GM19043 (cell line): ENCODE measurements around the gene ANKRD40CL.
"Not testable (repeated sequence)": the region's sequence is repeated elsewhere in the genome, so short reads cannot be mapped to it uniquely, and the experiment has no call there.

Source experiments
- ATAC-seq: cut with Tn5 transposase; IDR thresholded peaks from one replicate; pipeline ENCODE4 v1.9.1; 2021; ENCODE audit warnings: low read depth; ENCODE audit not compliant: unreplicated experiment

The ANKRD40CL gene

GRCh38 chr17:50763716-50764475 is 3.4 kb downstream of the ANKRD40CL start:
- no peak for ATAC-seq

GRCh38 chr17:50762177-50762576 is 5.1 kb downstream of the ANKRD40CL start:
- no peak for ATAC-seq

GRCh38 chr17:50758989-50759544 is 8.3 kb downstream of the ANKRD40CL start:
- no peak for ATAC-seq

DNA sequence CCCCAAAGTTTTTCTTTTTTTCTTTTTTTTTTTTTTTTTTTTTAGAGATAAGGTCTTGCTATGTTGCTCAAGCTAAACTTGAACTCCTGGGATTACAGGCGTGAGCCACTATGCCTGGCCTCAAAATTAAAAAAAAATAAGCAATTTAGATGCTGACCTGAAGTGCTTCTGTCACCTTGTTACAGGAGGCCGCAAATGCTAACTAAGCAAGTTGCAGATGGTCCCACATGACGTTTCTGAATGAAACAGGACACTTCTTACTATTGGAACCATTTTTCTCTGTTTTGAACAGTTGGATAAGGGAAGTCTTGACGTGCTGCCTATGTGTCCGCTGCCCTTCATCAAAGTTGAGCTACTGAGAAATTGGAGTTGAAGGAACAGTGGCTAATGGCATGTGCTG is 8.8 kb downstream of the ANKRD40CL start:
- ATAC-seq: no peak

- ATAC-seq: no peak
Measured at GRCh38 chr17:50754521-50754920, 12.8 kb downstream of the ANKRD40CL start.

GRCh38 chr17:50749245-50749644 is 18.1 kb downstream of the ANKRD40CL start:
- no peak for ATAC-seq

DNA sequence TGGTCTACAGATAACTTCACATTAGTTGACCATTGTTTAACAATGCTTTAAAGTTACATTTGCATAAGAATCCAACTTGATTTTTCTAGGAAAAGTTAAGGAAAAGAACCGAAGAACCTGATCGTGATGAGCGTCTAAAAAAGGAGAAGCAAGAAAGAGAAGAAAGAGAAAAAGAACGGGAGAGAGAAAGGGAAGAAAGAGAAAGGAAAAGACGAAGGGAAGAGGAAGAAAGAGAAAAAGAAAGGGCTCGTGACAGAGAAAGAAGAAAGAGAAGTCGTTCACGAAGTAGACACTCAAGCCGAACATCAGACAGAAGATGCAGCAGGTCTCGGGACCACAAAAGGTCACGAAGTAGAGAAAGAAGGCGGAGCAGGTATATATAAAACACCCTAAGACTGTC is 21.7 kb downstream of the ANKRD40CL start:
- no peak for ATAC-seq

- no peak for ATAC-seq
Measured at GRCh38 chr17:50739098-50739497, 28.2 kb downstream of the ANKRD40CL start.

DNA sequence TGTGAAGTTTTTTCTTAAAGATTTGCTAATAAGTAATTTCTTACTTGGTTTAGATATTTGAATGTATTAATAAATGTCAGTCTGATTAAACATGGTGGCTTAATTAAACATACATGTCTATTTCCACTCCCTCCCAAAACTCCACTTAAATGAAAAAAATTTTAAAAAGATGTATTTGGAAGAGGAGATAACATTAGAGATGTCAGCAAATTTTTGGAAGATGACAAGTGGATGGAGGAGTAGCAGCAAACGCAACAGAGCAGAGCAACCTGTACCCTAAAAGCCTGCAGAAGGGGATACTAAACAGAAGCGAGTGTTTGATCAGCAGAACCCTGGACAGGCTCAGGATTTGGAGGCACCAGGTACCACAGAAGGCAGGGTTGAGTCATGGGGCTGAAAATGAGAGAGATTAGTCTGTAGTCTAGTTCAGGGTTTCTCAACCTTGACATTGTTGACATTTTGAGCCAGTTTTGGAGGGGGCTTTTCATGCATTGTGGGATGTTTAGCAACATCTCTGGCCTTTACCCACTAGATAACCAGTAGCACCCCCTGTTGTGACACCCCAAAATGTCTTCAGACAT is 30.1 kb downstream of the ANKRD40CL start:
- ATAC-seq: no peak

DNA sequence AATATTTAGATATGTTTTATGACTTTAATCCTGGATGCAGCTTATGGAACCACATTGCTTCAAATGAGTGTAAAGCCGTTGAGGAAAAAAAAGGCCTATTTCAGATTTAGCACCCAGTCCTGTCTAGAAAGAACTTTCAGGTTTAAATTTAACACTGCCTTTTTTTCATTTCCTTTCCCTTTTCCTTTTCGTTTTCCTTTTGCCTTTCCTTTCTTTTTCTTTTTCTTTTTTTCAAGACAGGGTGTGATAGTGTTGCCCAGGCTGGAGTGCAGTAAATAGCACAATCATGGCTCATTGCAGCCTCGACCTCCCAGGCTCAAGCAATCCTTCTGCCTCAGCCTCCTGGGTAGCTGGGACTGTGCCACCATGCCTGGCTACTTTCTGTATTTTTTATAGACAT is 32.0 kb downstream of the ANKRD40CL start:
- ATAC-seq: no peak

DNA sequence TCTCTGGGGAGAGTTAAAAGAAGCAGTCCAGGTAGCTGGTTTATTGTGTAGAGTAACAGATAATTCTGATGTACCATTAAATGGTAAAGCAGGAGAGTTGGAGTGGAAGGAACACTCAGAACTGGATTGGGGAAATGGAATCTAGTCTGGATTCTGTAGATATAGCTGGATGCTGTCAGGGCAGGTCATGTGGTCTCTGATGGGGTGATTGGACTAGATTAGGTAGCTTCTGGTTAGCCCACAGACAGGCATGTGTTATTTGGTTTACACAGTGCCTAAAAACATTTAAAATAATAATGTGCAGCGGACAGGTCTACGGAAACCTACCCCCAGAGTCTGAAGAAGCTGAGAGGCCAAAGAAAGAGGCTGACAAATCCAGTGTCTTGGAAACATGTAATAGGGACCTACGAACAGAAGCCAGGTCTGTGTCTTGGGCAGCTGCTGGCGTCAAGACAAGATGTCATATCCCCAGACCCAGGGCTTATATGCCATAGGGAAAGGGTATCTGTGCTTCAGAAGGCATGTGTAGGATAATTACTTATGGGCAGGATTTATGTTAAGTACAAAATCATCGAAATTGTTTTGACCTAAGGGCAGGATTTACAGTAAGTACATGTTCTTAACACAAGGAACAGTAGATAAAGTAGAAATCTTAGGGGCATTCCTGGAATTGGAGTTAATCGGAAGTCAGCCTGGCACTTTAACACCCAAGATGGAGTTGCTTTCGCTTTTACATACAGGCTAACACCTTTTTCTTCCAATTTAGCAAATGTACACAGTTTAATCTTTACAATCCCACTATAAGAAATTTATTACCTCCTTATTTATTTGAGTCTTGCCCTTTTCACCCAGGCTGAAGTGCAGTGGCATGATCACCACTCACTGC is 35.5 kb downstream of the ANKRD40CL start:
- no peak for ATAC-seq

DNA sequence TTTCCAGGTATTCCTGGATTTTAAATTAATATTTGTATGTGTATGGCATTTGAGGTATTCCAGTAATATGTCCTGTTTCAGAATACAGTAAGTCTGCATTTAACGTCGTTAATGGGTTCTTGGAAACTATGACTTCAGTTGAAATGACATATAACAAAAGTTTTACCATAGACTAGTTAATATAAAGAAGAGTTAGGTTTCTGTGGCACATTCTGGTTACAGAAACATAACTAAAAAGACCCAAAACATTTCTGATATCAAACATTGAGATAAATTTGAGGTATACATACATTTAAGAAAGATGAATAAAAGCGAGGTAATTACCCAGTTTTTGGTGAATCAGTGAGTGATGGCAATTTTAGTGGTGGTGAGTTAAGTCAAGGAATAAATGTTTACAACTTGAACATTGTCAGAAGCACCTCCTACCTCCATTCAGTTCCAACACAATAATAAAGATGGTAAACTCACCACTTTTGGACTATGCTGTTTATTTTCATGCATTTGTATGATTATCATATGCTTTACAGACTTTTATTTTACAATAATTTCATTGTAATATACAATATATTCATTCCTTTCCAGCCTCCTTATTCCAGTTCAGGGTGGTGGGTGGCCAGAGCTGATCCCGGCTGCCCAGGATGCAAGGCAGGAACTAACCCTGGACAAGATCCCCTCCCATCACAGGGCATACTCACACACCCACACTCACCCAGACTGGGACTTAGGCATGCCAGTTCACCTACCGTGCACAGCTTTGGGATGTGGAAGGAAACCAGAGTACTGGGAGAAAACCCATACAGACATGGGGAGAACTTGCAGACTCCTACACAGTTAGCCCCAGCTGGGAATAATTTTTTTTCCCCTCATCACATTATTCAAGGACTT is 38.2 kb downstream of the ANKRD40CL start:
- ATAC-seq: no peak

DNA sequence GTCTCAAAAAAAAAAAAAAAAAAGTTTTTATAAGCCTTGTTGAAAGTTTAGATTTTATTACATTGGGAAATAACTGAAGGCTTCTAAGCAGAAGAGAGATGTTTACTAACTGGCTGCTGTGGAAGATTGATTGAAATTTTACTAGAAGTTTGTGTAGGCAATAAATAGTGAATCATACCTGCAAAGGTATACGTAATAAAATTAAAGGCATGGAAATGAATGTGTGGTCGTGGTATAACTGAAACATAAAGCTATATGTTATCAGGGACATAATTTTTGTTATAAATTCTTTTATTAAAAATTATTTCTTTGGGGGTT is 39.2 kb downstream of the ANKRD40CL start:
- ATAC-seq: no peak

DNA sequence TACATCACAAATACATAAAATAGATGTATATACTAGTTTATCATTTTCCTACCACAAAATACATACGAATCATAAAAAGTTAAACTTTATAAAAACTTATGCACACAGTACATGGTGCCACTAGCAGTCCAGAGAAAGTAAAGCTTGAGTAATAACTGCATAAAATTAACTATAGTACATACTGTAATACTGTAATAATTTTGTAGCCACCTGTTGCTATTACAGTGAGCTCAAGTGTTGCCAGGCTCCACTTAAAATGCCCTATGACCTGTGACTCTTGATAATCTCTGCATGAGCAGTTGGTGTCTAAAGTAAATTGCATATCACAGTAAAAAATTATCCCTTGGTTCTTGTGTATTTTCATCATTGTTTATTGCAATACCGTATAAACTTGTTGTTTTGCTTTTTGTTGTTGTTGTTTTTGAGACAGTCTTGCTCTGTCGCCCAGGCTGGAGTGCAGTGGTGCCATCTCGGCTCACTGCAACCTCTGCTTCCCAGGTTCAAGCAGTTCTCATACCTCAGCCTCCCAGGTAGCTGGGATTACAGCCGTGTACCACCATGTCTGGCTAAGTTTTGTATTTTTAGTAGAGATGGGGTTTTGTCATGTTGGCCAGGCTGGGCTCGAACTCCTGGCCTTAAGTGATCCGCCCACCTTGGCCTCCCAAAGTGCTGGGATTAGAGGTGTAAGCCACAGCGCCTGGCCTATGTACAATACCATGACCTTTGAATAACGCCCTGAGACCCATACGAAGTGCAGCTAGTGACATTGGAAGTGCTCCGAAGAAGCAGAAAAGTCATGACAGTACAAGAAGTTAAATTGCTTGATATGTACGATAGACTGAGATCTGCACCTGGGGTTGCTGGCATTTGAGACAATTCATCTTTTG is 41.3 kb downstream of the ANKRD40CL start:
- no peak for ATAC-seq

- ATAC-seq: not testable (repeated sequence)
Measured at GRCh38 chr17:50724622-50725021, 42.7 kb downstream of the ANKRD40CL start.

DNA sequence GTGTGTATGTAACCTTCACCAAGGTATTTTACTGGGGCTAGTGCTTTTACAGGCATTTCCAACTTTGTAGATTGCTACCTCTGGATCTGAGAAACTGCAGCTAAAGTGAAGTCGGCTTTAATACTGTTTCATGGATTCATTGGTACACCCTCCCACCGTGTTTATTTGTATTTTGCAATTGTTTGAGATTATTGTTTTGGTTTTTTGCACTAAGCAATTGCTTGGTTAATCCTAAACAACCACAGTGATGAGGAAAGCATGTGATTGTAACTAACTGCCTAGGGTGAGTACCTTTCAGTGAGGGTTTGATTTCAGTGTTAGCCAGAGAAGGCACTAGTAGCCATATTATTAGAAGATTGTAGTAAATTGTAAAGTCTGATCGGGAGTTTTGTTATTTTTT is 44.6 kb downstream of the ANKRD40CL start:
- no peak for ATAC-seq

DNA sequence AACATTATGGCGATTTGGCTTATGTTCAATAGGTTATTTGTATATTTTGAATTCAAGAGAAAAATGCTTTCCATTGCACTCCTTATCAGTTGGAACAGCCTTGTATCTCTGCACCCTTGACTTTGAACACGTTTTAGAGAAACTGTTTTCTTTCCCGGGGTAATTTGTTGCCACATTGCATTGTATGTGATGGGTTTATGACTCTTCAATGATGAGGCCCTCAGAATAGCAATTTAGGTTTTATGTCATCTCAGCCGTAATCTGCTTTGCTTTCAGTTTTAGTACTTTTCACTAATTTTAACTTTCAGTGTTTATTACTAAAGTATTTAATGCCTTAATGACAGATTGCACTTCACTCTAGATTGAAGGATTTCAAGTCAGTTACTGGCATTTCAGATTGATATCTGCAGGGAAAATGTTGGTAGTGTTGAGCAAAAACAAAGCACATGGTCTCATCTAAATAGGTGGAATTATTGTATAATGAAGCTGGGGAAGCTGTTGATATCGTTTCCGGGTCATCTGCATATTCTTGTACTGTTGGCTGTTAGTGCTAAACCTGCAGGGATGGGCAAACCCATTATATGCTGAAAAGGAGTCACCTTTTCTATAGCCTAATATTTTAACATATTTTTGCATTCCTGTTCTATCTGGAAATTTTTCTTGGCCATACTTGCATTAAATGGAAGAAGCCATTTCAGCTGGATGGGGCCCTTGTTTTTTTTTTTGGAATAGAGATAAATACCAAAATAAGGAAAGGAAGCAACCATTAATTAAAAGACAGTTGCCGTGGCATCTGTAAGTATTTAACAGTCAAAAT is 45.9 kb downstream of the ANKRD40CL start:
- no peak for ATAC-seq
